Activated CD8-positive, alpha-beta T cell treated with anti-CD3 and anti-CD28 coated beads for 36 hours (primary cell): ENCODE results near the gene AMD1. TPM values are rescaled to one million over a fixed set of nuclear protein-coding genes. Genes with fewer than 3 reads are reported as not detected.
"Not testable (repeated sequence)": the region's sequence is repeated elsewhere in the genome, so short reads cannot be mapped to it uniquely, and the experiment has no call there.

Experiments
- ATAC-seq: fragments of 200-7000 bp; cut with Tn5 transposase; one replicate; pipeline ENCODE4 v1.10.0; 2021; ENCODE audit warnings: mild to moderate bottlenecking, moderate library complexity
- CTCF ChIA-PET: fragments of 350-600 bp; sonication (Branson Sonifier 250); formaldehyde crosslinking; loops from one replicate; lab custom pipeline; 2021; ENCODE audit warnings: antibody characterized with exemption; lab: Charles Lee
- POLR2A ChIA-PET: fragments of 350-600 bp; sonication (Branson Sonifier 250); formaldehyde crosslinking; loops from one replicate; lab custom pipeline; 2021; ENCODE audit warnings: antibody characterized with exemption; lab: Charles Lee
- DNase-seq: peaks from one replicate; pipeline ENCODE4 v3.0.0-alpha.2; 2020
- H3K27ac Mint-ChIP-seq: one replicate; pipeline ENCODE4 v1.8.0; 2021; ENCODE audit warnings: mild to moderate bottlenecking, mixed read lengths
- H3K27me3 Mint-ChIP-seq: one replicate; pipeline ENCODE4 v1.8.0; 2021; ENCODE audit warnings: mixed read lengths
- H3K36me3 Mint-ChIP-seq: one replicate; pipeline ENCODE4 v1.8.0; 2021; ENCODE audit warnings: low read depth, mixed read lengths
- H3K4me1 Mint-ChIP-seq: one replicate; pipeline ENCODE4 v1.8.0; 2021; ENCODE audit warnings: low read depth, mixed read lengths
- H3K4me3 Mint-ChIP-seq: one replicate; pipeline ENCODE4 v1.8.0; 2021; ENCODE audit warnings: mild to moderate bottlenecking, moderate library complexity, mixed read lengths
- H3K9me3 Mint-ChIP-seq: one replicate; pipeline ENCODE4 v1.8.0; 2021; ENCODE audit warnings: mixed read lengths
- intact Hi-C: fragments of 100-400 bp; cut with micrococcal nuclease; formaldehyde crosslinking; loops from one replicate; pipeline ENCODE4 v1.10.0; 2022
- total RNA-seq, 2 experiments: library from RNA; stranded (reverse); gene quantifications; one replicate each; pipeline ENCODE4 v1.2.3, GENCODE V29; 2021
- TF ChIP-seq, protein P1 (sequence below): fragments of 200-600 bp; IDR thresholded peaks from one replicate; pipeline ENCODE4 v1.8.0; 2022; ENCODE audit warnings: antibody characterized with exemption, mild to moderate bottlenecking

The AMD1 gene
- total RNA-seq, 2 experiments from 2014 or later: 77.4 to 85.0 TPM

DNA sequence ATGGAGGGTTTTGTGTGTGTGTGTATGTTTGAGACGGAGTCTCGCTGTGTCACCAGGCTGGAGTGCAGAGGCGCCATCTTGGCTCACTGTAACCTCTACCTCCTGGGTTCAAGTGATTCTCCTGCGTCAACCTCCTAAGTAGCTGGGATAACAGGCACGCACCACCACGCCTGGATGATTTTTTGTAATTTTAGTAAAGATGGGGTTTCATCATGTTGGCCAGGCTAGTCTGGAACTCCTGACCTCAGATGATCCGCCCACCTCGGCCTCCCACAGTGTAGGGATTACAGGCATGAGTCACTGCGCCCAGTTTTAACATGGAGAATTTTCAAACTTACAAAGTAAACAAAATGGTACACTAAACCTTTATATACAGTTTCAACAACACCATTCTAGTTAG, 22.8 kb downstream of the AMD1 start:
- POLR2A ChIA-PET: interaction anchor here (0.6 to 2.2 kb wide), 7 partner anchors 12 to 106 kb away, joined by 3 to 8 read pairs (median 3); partner anchors contain the start of gene AMD1
- peak overlapping the region; percentile 25 for H3K27ac Mint-ChIP-seq
- H3K9me3 Mint-ChIP-seq: no peaks in the 10 kb centered on the region
- H3K4me1 Mint-ChIP-seq: peaks cover 4% of the 10 kb centered on the region
- no peaks in the 10 kb centered on the region for H3K27me3 Mint-ChIP-seq
- no peak overlapping the region for H3K4me3 Mint-ChIP-seq
- H3K36me3 Mint-ChIP-seq: peaks cover 62% of the 10 kb centered on the region
- intact Hi-C loops: no loop called here
- no peak for DNase-seq
- CTCF ChIA-PET: interaction anchor here (1.0 to 1.1 kb wide), 2 partner anchors 15 to 216 kb away, joined by 3 read pairs; no protein-coding TSS in a partner anchor
- TF ChIP-seq, protein P1, sequence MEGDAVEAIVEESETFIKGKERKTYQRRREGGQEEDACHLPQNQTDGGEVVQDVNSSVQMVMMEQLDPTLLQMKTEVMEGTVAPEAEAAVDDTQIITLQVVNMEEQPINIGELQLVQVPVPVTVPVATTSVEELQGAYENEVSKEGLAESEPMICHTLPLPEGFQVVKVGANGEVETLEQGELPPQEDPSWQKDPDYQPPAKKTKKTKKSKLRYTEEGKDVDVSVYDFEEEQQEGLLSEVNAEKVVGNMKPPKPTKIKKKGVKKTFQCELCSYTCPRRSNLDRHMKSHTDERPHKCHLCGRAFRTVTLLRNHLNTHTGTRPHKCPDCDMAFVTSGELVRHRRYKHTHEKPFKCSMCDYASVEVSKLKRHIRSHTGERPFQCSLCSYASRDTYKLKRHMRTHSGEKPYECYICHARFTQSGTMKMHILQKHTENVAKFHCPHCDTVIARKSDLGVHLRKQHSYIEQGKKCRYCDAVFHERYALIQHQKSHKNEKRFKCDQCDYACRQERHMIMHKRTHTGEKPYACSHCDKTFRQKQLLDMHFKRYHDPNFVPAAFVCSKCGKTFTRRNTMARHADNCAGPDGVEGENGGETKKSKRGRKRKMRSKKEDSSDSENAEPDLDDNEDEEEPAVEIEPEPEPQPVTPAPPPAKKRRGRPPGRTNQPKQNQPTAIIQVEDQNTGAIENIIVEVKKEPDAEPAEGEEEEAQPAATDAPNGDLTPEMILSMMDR: no peak
- no peak for ATAC-seq

DNA sequence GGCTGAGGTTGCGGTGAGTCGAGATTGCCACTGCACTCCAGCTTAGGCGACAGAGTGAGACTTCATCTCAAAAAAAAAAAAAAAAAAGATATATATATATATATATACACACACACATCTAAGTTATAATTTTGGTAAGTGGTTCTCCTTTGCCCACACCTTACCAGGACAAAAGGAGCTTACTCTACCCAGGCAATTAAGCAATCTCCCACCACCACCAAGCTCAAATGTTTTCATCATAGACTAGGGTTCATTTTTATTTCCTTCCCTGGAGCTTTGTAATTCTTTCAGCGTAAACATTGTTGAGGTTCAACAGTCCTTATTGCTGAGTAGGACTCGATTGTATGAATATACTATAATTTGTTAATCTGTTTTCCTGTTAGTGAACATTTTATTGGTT, 23.5 kb downstream of the AMD1 start:
- TF ChIP-seq, protein P1: no peak
- intact Hi-C loops: no loop called here
- Mint-ChIP-seq H3K36me3 (peaks cover 57% of the 10 kb centered on the region), H3K27me3 (no peaks in the 10 kb centered on the region), H3K9me3 (peaks cover under 1% of the 10 kb centered on the region), H3K27ac (peak overlapping the region; percentile 46), H3K4me1 (peaks cover 4% of the 10 kb centered on the region), H3K4me3 (no peak overlapping the region)
- no peak for DNase-seq
- ATAC-seq: no peak
- POLR2A ChIA-PET: interaction anchor here (0.6 to 2.2 kb wide), 10 partner anchors 11 to 627 kb away, joined by 3 to 18 read pairs (median 4); partner anchors contain the start of gene AMD1
- CTCF ChIA-PET: interaction anchor here (1.1 kb wide), 1 partner anchor 16 kb away, joined by 3 read pairs; no protein-coding TSS in a partner anchor

DNA sequence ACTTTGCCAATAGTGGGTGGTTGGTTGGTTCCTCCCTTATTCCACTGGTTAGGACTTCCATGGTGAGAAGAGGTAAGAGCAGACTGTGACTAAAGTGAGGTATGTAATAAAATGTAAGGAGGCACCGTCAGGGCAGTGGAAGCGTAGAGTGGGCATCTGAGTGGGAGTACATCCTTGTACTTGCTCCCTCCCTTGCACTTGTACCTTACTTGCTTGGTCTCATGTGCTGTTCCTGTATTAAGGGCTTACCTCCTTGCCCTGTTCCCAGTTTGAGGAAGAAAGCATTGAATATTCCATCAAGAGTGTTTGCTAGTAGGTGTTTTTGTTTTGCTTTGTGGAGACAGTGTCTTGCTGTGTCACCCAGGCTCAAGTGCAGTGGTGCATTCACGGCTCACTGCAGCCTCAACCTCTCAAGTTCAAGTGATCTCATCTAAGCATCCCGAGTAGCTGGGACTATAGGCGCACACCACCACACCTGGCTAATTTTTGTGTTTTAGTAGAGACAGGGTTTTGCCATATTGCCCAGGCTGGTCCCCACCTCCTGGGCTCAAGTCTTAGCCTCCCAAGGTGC, 25.5 kb downstream of the AMD1 start:
- ChIA-PET POLR2A (interaction anchor here (1.4 kb wide), 1 partner anchor 29 kb away, joined by 3 read pairs; no protein-coding TSS in a partner anchor), CTCF (no interaction called here)
- H3K4me1 Mint-ChIP-seq: peaks cover 4% of the 10 kb centered on the region
- peaks cover 49% of the 10 kb centered on the region for H3K36me3 Mint-ChIP-seq
- no peak overlapping the region for H3K4me3 Mint-ChIP-seq
- H3K27me3 Mint-ChIP-seq: no peaks in the 10 kb centered on the region
- no peak overlapping the region for H3K27ac Mint-ChIP-seq
- DNase-seq: no peak
- intact Hi-C loops: no loop called here
- peak; percentile 28 for ATAC-seq
- TF ChIP-seq, protein P1: no peak
- peaks cover 12% of the 10 kb centered on the region for H3K9me3 Mint-ChIP-seq

DNA sequence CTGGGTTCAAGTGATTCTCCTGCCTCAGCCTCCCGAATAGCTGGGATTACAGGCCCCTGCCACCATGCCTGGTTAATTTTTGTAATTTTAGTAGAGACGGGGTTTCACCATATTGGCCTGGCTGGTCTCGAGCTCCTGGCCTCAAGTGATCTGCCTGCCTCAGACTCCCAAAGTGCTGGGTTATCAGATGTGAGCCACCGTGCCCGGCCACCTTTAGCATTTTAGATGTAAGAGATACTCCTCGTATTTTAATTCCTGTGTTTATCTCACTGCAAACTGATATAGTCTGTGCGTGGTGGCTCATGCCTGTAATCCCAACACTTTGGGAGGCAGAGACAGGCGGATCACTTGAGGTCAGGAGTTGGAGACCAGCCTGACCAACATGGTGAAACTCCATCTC, 27.0 kb downstream of the AMD1 start:
- POLR2A ChIA-PET: interaction anchor here (1.4 kb wide), 1 partner anchor 27 kb away, joined by 3 read pairs; no protein-coding TSS in a partner anchor
- ATAC-seq, DNase-seq, H3K27me3 Mint-ChIP-seq, H3K27ac Mint-ChIP-seq, H3K4me3 Mint-ChIP-seq, intact Hi-C loops, H3K4me1 Mint-ChIP-seq, CTCF ChIA-PET: not testable (repeated sequence)
- peaks cover 42% of the 10 kb centered on the region for H3K36me3 Mint-ChIP-seq
- peaks cover 24% of the 10 kb centered on the region for H3K9me3 Mint-ChIP-seq

GRCh38 chr6:110902091-110902490, 27.5 kb downstream of the AMD1 start:
- Mint-ChIP-seq H3K36me3 (peaks cover 38% of the 10 kb centered on the region), H3K27ac (no peak overlapping the region), H3K27me3 (no peaks in the 10 kb centered on the region), H3K4me1 (peaks cover 1% of the 10 kb centered on the region), H3K9me3 (peaks cover 28% of the 10 kb centered on the region), H3K4me3 (no peak overlapping the region)
- ChIA-PET CTCF (no interaction called here), POLR2A (no interaction called here)
- intact Hi-C loops: no loop called here
- peak; percentile 24 for ATAC-seq
- TF ChIP-seq, protein P1: no peak
- no peak for DNase-seq

DNA sequence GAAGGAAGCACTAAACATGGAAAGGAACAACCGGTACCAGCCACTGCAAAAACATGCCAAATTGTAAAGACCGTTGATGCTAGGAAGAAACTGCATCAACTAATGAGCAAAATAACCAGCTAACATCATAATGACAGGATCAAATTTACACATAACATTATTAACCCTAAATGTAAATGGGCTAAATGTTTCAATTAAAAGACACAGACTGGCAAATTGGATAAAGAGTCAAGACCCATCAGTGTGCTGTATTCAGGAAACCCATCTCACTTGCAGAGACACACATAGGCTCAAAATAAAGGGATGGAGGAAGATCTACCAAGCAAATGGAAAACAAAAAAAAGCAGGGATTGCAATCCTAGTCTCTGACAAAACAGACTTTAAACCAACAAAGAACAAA, 31.7 kb downstream of the AMD1 start:
- H3K4me3 Mint-ChIP-seq, H3K27ac Mint-ChIP-seq, POLR2A ChIA-PET, intact Hi-C loops, H3K27me3 Mint-ChIP-seq, CTCF ChIA-PET, ATAC-seq, H3K4me1 Mint-ChIP-seq, DNase-seq: not testable (repeated sequence)
- H3K36me3 Mint-ChIP-seq: peaks cover 16% of the 10 kb centered on the region
- peaks cover 40% of the 10 kb centered on the region for H3K9me3 Mint-ChIP-seq
